ENCODE measurements around the gene RFNG. TPM values are rescaled to one million over a fixed set of nuclear protein-coding genes. Genes with fewer than 3 reads are reported as not detected.

RFNG gene
- total and polyA plus RNA-seq, 2 of the 13 experiments (the other 11 are each of a cell fraction or from before 2014, with no cell fraction given): 61.4 to 64.0 TPM

DNA sequence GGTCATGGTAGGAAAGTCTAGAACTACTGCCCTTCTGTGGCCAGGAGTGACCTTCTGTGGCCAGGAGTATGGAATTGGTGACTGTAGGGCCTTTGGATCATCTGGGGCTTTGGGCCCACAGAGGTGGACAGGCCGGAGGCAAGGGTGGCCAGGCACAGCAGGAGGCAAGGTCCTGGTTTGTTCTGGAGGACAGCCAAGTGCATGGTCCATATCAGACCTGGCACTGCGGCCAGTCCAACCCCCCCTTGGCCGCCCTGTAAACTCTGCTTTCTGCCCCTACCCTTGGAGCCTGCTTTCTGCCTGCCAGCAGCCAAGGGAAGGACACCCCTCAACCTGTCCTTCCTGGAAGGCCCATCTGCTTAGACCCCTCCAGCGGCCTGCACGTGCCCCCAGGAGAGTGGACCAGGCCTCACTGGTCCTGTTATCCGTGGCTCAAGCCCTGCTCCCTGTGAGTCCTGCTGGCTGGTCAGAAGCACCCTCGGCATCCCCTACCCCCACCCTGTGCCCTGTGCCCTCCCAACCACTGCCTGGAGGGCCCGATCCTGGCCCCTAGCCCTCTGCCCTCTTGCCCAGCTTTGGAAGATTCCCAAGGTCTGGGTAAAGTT is 11.8 kb downstream of the RFNG start (continued):
- TF ChIP-seq, protein P1, sequence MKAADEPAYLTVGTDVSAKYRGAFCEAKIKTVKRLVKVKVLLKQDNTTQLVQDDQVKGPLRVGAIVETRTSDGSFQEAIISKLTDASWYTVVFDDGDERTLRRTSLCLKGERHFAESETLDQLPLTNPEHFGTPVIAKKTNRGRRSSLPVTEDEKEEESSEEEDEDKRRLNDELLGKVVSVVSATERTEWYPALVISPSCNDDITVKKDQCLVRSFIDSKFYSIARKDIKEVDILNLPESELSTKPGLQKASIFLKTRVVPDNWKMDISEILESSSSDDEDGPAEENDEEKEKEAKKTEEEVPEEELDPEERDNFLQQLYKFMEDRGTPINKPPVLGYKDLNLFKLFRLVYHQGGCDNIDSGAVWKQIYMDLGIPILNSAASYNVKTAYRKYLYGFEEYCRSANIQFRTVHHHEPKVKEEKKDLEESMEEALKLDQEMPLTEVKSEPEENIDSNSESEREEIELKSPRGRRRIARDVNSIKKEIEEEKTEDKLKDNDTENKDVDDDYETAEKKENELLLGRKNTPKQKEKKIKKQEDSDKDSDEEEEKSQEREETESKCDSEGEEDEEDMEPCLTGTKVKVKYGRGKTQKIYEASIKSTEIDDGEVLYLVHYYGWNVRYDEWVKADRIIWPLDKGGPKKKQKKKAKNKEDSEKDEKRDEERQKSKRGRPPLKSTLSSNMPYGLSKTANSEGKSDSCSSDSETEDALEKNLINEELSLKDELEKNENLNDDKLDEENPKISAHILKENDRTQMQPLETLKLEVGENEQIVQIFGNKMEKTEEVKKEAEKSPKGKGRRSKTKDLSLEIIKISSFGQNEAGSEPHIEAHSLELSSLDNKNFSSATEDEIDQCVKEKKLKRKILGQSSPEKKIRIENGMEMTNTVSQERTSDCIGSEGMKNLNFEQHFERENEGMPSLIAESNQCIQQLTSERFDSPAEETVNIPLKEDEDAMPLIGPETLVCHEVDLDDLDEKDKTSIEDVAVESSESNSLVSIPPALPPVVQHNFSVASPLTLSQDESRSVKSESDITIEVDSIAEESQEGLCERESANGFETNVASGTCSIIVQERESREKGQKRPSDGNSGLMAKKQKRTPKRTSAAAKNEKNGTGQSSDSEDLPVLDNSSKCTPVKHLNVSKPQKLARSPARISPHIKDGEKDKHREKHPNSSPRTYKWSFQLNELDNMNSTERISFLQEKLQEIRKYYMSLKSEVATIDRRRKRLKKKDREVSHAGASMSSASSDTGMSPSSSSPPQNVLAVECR (CRISPR knock-in tag; IDR thresholded peaks at IDR 0.05; ENCODE audit: borderline replicate concordance): peak; percentile 58; the same call in 1 of the 2 replicates
- no peak for TF ChIP-seq CAMTA2 (CRISPR knock-in tag; IDR thresholded peaks at IDR 0.05; ENCODE audit: borderline replicate concordance)
- TF ChIP-seq, protein P2, sequence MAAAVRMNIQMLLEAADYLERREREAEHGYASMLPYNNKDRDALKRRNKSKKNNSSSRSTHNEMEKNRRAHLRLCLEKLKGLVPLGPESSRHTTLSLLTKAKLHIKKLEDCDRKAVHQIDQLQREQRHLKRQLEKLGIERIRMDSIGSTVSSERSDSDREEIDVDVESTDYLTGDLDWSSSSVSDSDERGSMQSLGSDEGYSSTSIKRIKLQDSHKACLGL (CRISPR knock-in tag; IDR thresholded peaks at IDR 0.05): peak; percentile 49; the same call in 1 of the 2 replicates
- peak; percentile 85 for TF ChIP-seq HNF4A (CRISPR knock-in tag; IDR thresholded peaks at IDR 0.05)
- TF ChIP-seq PHF8 (CRISPR knock-in tag; IDR thresholded peaks at IDR 0.05): 0 out of 2 replicates have a peak, but pooled peaks have one; percentile 31
- no peak for TF ChIP-seq HHEX (CRISPR knock-in tag; IDR thresholded peaks at IDR 0.05)
- peak; percentile 41; the same call in 1 of the 2 replicates for TF ChIP-seq HDAC2 (CRISPR knock-in tag; IDR thresholded peaks at IDR 0.05)
- no peak for TF ChIP-seq ELF4 (CRISPR knock-in tag; IDR thresholded peaks at IDR 0.05; ENCODE audit: borderline replicate concordance)
- TF ChIP-seq, protein P3, sequence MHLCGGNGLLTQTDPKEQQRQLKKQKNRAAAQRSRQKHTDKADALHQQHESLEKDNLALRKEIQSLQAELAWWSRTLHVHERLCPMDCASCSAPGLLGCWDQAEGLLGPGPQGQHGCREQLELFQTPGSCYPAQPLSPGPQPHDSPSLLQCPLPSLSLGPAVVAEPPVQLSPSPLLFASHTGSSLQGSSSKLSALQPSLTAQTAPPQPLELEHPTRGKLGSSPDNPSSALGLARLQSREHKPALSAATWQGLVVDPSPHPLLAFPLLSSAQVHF (CRISPR knock-in tag; IDR thresholded peaks at IDR 0.05): no peak
- TF ChIP-seq, protein P4, sequence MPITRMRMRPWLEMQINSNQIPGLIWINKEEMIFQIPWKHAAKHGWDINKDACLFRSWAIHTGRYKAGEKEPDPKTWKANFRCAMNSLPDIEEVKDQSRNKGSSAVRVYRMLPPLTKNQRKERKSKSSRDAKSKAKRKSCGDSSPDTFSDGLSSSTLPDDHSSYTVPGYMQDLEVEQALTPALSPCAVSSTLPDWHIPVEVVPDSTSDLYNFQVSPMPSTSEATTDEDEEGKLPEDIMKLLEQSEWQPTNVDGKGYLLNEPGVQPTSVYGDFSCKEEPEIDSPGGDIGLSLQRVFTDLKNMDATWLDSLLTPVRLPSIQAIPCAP (CRISPR knock-in tag; IDR thresholded peaks at IDR 0.05; ENCODE audit: low read depth): 0 out of 2 replicates have a peak, but pooled peaks have one; percentile 60
- TF ChIP-seq SOX13 (IDR thresholded peaks at IDR 0.05): no peak
- peak in 1 of 2 experiments; percentile 12; a peak in 1 of 4 replicates for TF ChIP-seq SOX13 (CRISPR knock-in tag; conservative IDR thresholded peaks at IDR 0.05 in 1 of 2, IDR thresholded peaks at IDR 0.05 in 1 of 2)
- TF ChIP-seq, protein P5, sequence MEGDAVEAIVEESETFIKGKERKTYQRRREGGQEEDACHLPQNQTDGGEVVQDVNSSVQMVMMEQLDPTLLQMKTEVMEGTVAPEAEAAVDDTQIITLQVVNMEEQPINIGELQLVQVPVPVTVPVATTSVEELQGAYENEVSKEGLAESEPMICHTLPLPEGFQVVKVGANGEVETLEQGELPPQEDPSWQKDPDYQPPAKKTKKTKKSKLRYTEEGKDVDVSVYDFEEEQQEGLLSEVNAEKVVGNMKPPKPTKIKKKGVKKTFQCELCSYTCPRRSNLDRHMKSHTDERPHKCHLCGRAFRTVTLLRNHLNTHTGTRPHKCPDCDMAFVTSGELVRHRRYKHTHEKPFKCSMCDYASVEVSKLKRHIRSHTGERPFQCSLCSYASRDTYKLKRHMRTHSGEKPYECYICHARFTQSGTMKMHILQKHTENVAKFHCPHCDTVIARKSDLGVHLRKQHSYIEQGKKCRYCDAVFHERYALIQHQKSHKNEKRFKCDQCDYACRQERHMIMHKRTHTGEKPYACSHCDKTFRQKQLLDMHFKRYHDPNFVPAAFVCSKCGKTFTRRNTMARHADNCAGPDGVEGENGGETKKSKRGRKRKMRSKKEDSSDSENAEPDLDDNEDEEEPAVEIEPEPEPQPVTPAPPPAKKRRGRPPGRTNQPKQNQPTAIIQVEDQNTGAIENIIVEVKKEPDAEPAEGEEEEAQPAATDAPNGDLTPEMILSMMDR (CRISPR knock-in tag; IDR thresholded peaks at IDR 0.05): peak; percentile 15; the same call in 1 of the 2 replicates
- TF ChIP-seq BRCA1 (CRISPR knock-in tag; IDR thresholded peaks at IDR 0.05): no peak
- peak; percentile 80; the same call in 1 of the 2 replicates for TF ChIP-seq ESRRA (CRISPR knock-in tag; IDR thresholded peaks at IDR 0.05; ENCODE audit: low read depth)
- TF ChIP-seq ZNF333 (CRISPR knock-in tag; IDR thresholded peaks at IDR 0.05; ENCODE audit: borderline replicate concordance): peak; percentile 51; the same call in 1 of the 2 replicates
